A549 (cell line): ENCODE data around the gene KIAA0513. TPM values are rescaled to one million over a fixed set of nuclear protein-coding genes. Genes with fewer than 3 reads are reported as not detected.

ENCODE experiments used
- ATAC-seq, 2 experiments: fragments of 200-7000 bp in 1 of 2; fragments of >200 bp in 1 of 2; cut with Nextera tagmentation in 1 of 2; cut with Tn5 transposase in 1 of 2; 3 replicates each; pipeline versions ENCODE4 v1.8.0 to v1.9.1; 2018 to 2020; ENCODE audit warnings: mild to moderate bottlenecking in 1 of 2, moderate library complexity in 1 of 2
- CTCF ChIA-PET: fragments of 300-600 bp; sonication (Branson Sonifier 250); formaldehyde crosslinking; extraction: SDS; loops from one replicate; lab custom pipeline; 2021; ENCODE audit warnings: antibody characterized with exemption, inconsistent platforms; lab: Yijun Ruan, JAX
- POLR2A ChIA-PET: fragments of 350-600 bp; formaldehyde crosslinking; extraction: SDS; loops from one replicate; lab custom pipeline; 2021; ENCODE audit warnings: antibody characterized with exemption, inconsistent platforms; lab: Yijun Ruan, JAX
- DNase-seq, 2 experiments: peaks; one replicate each; pipeline versions ENCODE4 v3.0.0 to v3.0.0-alpha.2; 2011 to 2016; ENCODE audit warnings: low read depth in 1 of 2, low spot score in 1 of 2
- FAIRE-seq: peaks from 2 replicates; lab custom pipeline; 2011; peaks lifted over from hg19 to GRCh38; lab: Jason Lieb, UNC
- H3K27ac ChIP-seq, 2 experiments: fragments of >200 bp; sonication (Bioruptor Twin); formaldehyde crosslinking; 3 replicates each; pipeline ENCODE4 v1.5.1; 2016 to 2017
- H3K4me1 ChIP-seq: fragments of >200 bp; sonication (Bioruptor Twin); formaldehyde crosslinking; 3 replicates; pipeline ENCODE4 v1.6.1; 2016
- H3K4me2 ChIP-seq: fragments of >200 bp; sonication (Bioruptor Twin); formaldehyde crosslinking; 3 replicates; pipeline ENCODE4 v1.6.1; 2016
- H3K4me3 ChIP-seq: fragments of >200 bp; sonication (Bioruptor Twin); formaldehyde crosslinking; 3 replicates; pipeline ENCODE4 v1.5.1; 2016
- H3K9me3 ChIP-seq: fragments of >200 bp; sonication (Bioruptor Twin); formaldehyde crosslinking; 3 replicates; pipeline ENCODE4 v1.6.1; 2016
- CEBPB ChIP-seq, 2 experiments: fragments of >200 bp in 1 of 2; sonication (Bioruptor Twin) in 1 of 2; formaldehyde crosslinking in 1 of 2; IDR thresholded peaks; 2 replicates each; pipeline ENCODE4 v1.6.1; 2012 to 2016
- CHD2 ChIP-seq: fragments of 150-350 bp; IDR thresholded peaks from 2 replicates; pipeline ENCODE4 v1.6.1; 2014; ENCODE audit warnings: low read length; ENCODE audit not compliant: partially characterized antibody
- CHD4 ChIP-seq: fragments of 200-600 bp; sonication (generic); IDR thresholded peaks from 2 replicates; pipeline ENCODE4 v1.6.1; 2016; ENCODE audit warnings: antibody characterized with exemption, mild to moderate bottlenecking, borderline replicate concordance
- FOSB ChIP-seq: fragments of 250-450 bp; sonication (Bioruptor Pico); IDR thresholded peaks from 2 replicates; pipeline ENCODE4 v1.5.0; 2020; ENCODE audit warnings: mild to moderate bottlenecking, moderate library complexity
- FOSL2 ChIP-seq, 2 experiments: fragments of 450-650 bp in 1 of 2; fragments of >200 bp in 1 of 2; sonication (Bioruptor Twin) in 1 of 2; formaldehyde crosslinking; IDR thresholded peaks; 2 replicates each; pipeline versions ENCODE4 v1.5.0 to v1.6.1; 2016 to 2020; ENCODE audit warnings: mild to moderate bottlenecking in 1 of 2, moderate library complexity in 1 of 2
- HEYL ChIP-seq: fragments of 250-450 bp; sonication (Bioruptor Pico); IDR thresholded peaks from 2 replicates; pipeline ENCODE4 v1.8.0; 2021; ENCODE audit warnings: mild to moderate bottlenecking, moderate library complexity
- HOXB5 ChIP-seq: fragments of 250-450 bp; sonication (Bioruptor Pico); IDR thresholded peaks from 2 replicates; pipeline ENCODE4 v1.5.0; 2020; ENCODE audit warnings: mild to moderate bottlenecking, moderate library complexity
- MAFK ChIP-seq: fragments of 450-650 bp; IDR thresholded peaks from 2 replicates; pipeline ENCODE4 v1.6.1; 2014; ENCODE audit not compliant: partially characterized antibody
- MAX ChIP-seq: IDR thresholded peaks from 2 replicates; pipeline ENCODE4 v1.6.1; 2012
- MAZ ChIP-seq: fragments of 150-350 bp; IDR thresholded peaks from 2 replicates; pipeline ENCODE4 v1.6.1; 2014; ENCODE audit warnings: antibody characterized with exemption, low read depth, low read length, borderline replicate concordance
- NFE2L2 ChIP-seq: fragments of 150-350 bp; conservative IDR thresholded peaks from 2 replicates; pipeline ENCODE4 v1.6.1; 2014; ENCODE audit warnings: low read length
- NR3C1 ChIP-seq: fragments of >200 bp; sonication (Bioruptor Twin); formaldehyde crosslinking; IDR thresholded peaks from 3 replicates; pipeline ENCODE4 v1.6.1; 2017
- PHF8 ChIP-seq: fragments of 200-600 bp; sonication (generic); IDR thresholded peaks from 2 replicates; pipeline ENCODE4 v1.6.1; 2016; ENCODE audit warnings: low read depth, mild to moderate bottlenecking, antibody characterized with exemption, moderate library complexity, borderline replicate concordance
- RAD21 ChIP-seq, 2 experiments: fragments of >200 bp in 1 of 2; sonication (Bioruptor Twin) in 1 of 2; formaldehyde crosslinking in 1 of 2; IDR thresholded peaks in 1 of 2; conservative IDR thresholded peaks in 1 of 2; 2 replicates in 1 of 2; 3 replicates in 1 of 2; pipeline ENCODE4 v1.6.1; 2012 to 2018; ENCODE audit warnings: inconsistent platforms in 1 of 2
- RARB ChIP-seq: fragments of 250-450 bp; sonication (Bioruptor Pico); IDR thresholded peaks from 2 replicates; pipeline ENCODE4 v1.8.0; 2021; ENCODE audit warnings: mild to moderate bottlenecking, moderate library complexity
- RFX5 ChIP-seq: fragments of 450-650 bp; IDR thresholded peaks from 2 replicates; pipeline ENCODE4 v1.7.1; 2014; ENCODE audit warnings: antibody characterized with exemption, mild to moderate bottlenecking, moderate library complexity
- RNF2 ChIP-seq: fragments of 200-600 bp; sonication (generic); IDR thresholded peaks from 2 replicates; pipeline ENCODE4 v1.6.1; 2016; ENCODE audit warnings: low read depth, mild to moderate bottlenecking, antibody characterized with exemption, moderate library complexity, borderline replicate concordance
- TFCP2L1 ChIP-seq: fragments of 250-450 bp; sonication (Bioruptor Pico); IDR thresholded peaks from 2 replicates; pipeline ENCODE4 v1.5.0; 2021; ENCODE audit warnings: mild to moderate bottlenecking
- WGBS: methylation state at CpG from one replicate; pipeline ENCODE4 v1.1.6; 2017; ENCODE audit errors: missing lambda C conversion rate; 5-methylcytosine and 5-hydroxymethylcytosine counted together
- polyA plus RNA-seq, 4 experiments: library from polyadenylated mRNA; depleted of rRNA in 3 of 4; stranded (reverse); fragments of >200 nt; fragmentation: RNase III in 1 of 4; extraction: RNeasy Plus Mini Kit Qiagen cat#74134 plus additional on column Dnase treatment in 1 of 4; gene quantifications; 2 replicates in 3 of 4; 3 replicates in 1 of 4; pipeline ENCODE4 v1.2.3, GENCODE V29; 2011 to 2017
- TF ChIP-seq, protein P1 (sequence below): fragments of >200 bp; sonication (Bioruptor Twin); formaldehyde crosslinking; IDR thresholded peaks from 3 replicates; pipeline ENCODE4 v1.6.1; 2016
- TF ChIP-seq, protein P2 (sequence below): fragments of >200 bp; sonication (Bioruptor Twin); formaldehyde crosslinking; IDR thresholded peaks from 2 replicates; pipeline ENCODE4 v1.6.1; 2016
- TF ChIP-seq, protein P3 (sequence below): fragments of 250-450 bp; sonication (Bioruptor Pico); IDR thresholded peaks from 2 replicates; pipeline ENCODE4 v1.5.0; 2021; ENCODE audit warnings: mild to moderate bottlenecking, moderate library complexity, borderline replicate concordance
- TF ChIP-seq, protein P4 (sequence below): fragments of 450-650 bp; IDR thresholded peaks from 2 replicates; pipeline ENCODE4 v1.6.1; 2014; ENCODE audit warnings: antibody characterized with exemption

Gene KIAA0513
- polyA plus RNA-seq, 2 of the 4 experiments (the other 2 are of a cell fraction): 1.8 TPM

DNA sequence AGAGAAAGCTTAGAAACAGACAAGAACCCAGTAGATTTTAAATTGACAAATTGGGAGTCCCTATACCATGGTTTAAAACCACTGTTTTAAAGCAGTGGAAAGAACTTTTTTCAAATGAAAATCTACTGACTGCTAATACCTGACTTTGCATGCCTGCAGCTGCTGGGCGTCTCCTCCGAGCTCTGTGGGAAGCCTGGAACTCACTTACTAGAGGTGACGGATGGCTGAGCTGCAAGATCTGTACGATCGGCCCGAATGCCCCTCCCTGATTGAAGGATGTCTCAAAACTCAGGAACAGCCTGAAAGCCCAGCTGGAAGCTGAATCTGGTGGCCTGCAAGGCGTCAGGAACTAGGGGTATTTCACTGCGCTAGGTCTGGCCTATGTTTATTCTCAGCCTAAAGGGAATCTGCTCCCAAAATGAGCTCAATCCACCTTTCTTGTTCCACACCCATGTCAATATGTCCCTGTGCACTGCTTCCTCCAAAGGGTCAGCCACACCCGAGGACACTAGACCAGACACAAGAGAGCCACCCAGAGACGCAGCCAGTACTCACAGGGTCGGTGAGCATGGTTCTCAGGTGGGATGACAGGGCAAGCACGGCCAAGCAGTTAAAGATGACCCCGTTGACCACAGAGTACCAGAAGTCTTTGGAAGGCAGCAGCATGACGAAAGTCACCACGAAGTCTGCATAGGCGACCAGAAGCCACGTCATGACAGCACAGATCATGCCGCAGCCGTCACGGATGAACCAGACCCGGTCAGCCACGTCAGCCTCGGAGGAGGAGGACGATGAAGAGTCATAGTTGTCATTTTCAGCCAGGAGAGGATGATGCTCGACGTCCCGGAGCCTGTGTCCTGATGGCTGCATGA, 37.6 kb upstream of the KIAA0513 start:
- WGBS: 91% methylated on average over 27 of the region's 27 CpGs
- Histone ChIP-seq H3K4me3 (no peak overlapping the region), H3K4me2 (no peak overlapping the region)
- CTCF ChIA-PET: interaction anchor here (0.6 to 3.7 kb wide), 12 partner anchors 13 to 299 kb away, joined by 3 to 17 read pairs (median 3); no protein-coding TSS in a partner anchor
- FAIRE-seq (no peak), ATAC-seq (no peak)
- no peak for TF ChIP-seq MAZ
- no peak for TF ChIP-seq RFX5
- TF ChIP-seq, protein P1, sequence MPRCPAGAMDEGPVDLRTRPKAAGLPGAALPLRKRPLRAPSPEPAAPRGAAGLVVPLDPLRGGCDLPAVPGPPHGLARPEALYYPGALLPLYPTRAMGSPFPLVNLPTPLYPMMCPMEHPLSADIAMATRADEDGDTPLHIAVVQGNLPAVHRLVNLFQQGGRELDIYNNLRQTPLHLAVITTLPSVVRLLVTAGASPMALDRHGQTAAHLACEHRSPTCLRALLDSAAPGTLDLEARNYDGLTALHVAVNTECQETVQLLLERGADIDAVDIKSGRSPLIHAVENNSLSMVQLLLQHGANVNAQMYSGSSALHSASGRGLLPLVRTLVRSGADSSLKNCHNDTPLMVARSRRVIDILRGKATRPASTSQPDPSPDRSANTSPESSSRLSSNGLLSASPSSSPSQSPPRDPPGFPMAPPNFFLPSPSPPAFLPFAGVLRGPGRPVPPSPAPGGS: no peak
- TF ChIP-seq NFE2L2: no peak
- TF ChIP-seq HEYL (CRISPR knock-in tag): no peak
- TF ChIP-seq RNF2: no peak
- TF ChIP-seq HOXB5: no peak
- TF ChIP-seq FOSL2 (IDR thresholded peaks at IDR 0.05): no peak
- TF ChIP-seq FOSL2 (CRISPR knock-in tag; IDR thresholded peaks at IDR 0.05): no peak
- TF ChIP-seq, all 56 proteins: peak for 0
- POLR2A ChIA-PET: no interaction called here
- Histone ChIP-seq H3K9me3 (no peaks in the 10 kb centered on the region), H3K4me1 (peaks cover 40% of the 10 kb centered on the region), H3K27ac (no peak overlapping the region)
- no peak for DNase-seq

DNA sequence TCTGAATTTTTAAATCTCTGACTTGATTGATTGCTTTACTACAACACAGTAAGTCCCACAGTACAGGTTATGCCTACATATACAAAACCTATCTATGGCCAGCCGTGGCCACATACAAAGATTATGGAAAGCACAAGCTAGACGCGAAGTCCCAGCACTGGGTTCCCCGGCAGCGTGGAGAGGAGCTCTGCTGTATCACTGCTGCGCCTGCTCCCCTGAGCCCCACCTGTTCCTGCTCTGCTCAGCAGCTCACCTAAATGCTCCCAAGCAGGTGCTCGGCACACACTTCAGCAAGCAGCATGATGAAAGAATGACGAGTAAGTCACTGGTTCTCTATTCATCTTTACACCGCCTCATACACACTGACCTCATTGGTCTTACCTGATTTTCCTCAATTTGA, 36.8 kb upstream of the KIAA0513 start:
- no peak for DNase-seq
- FAIRE-seq: no peak
- ATAC-seq: no peak
- ChIA-PET CTCF (interaction anchor here (0.6 to 3.7 kb wide), 8 partner anchors 14 to 96 kb away, joined by 3 to 17 read pairs (median 3); no protein-coding TSS in a partner anchor), POLR2A (no interaction called here)
- 0 out of 6 replicates have a peak overlapping the region, but pooled peaks of 1 of the 2 experiments have one; percentile 9 for H3K27ac ChIP-seq
- H3K9me3 ChIP-seq: no peaks in the 10 kb centered on the region
- H3K4me1 ChIP-seq: peaks cover 40% of the 10 kb centered on the region
- H3K4me2 ChIP-seq: no peak overlapping the region
- 94% methylated on average over 9 of the region's 9 CpGs for WGBS
- TF ChIP-seq TFCP2L1 (CRISPR knock-in tag) (no peak), HOXB5 (no peak), CHD2 (no peak), FOSB (CRISPR knock-in tag) (no peak), CEBPB (IDR thresholded peaks at IDR 0.05) (no peak), NR3C1 (no peak)
- TF ChIP-seq, protein P2, sequence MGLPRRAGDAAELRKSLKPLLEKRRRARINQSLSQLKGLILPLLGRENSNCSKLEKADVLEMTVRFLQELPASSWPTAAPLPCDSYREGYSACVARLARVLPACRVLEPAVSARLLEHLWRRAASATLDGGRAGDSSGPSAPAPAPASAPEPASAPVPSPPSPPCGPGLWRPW: no peak
- TF ChIP-seq, protein P3, sequence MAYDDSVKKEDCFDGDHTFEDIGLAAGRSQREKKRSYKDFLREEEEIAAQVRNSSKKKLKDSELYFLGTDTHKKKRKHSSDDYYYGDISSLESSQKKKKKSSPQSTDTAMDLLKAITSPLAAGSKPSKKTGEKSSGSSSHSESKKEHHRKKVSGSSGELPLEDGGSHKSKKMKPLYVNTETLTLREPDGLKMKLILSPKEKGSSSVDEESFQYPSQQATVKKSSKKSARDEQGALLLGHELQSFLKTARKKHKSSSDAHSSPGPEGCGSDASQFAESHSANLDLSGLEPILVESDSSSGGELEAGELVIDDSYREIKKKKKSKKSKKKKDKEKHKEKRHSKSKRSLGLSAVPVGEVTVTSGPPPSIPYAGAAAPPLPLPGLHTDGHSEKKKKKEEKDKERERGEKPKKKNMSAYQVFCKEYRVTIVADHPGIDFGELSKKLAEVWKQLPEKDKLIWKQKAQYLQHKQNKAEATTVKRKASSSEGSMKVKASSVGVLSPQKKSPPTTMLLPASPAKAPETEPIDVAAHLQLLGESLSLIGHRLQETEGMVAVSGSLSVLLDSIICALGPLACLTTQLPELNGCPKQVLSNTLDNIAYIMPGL (CRISPR knock-in tag): no peak
- TF ChIP-seq, all 56 proteins: peak for 0
- H3K4me3 ChIP-seq: no peak overlapping the region

DNA sequence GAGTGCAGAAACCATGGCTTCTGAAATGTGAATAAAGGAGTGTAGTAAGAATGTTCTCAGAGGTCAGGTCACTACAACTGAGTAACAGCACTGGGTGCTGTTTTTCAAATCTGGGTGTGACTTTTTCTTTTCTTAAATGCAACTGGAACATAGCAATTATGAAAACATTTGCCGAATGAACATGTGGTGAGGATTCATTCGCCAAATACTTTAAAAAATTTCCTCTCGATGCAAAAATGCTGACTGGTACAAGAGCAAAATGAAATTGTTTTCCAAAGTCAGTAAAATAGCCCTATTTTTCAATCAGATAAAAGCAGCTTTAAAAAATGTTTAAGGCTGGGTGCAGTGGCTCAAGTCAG, 34.9 kb upstream of the KIAA0513 start:
- Histone ChIP-seq H3K9me3 (no peaks in the 10 kb centered on the region), H3K4me1 (peaks cover 43% of the 10 kb centered on the region), H3K4me3 (no peak overlapping the region), H3K27ac (peak overlapping the region; percentile 94 to 96), H3K4me2 (no peak overlapping the region)
- ChIA-PET POLR2A (no interaction called here), CTCF (interaction anchor here (0.9 to 5.3 kb wide), 3 partner anchors 22 to 94 kb away, joined by 3 to 37 read pairs (median 3); no protein-coding TSS in a partner anchor)
- 98% methylated on average over 3 of the region's 3 CpGs for WGBS
- TF ChIP-seq, protein P4, sequence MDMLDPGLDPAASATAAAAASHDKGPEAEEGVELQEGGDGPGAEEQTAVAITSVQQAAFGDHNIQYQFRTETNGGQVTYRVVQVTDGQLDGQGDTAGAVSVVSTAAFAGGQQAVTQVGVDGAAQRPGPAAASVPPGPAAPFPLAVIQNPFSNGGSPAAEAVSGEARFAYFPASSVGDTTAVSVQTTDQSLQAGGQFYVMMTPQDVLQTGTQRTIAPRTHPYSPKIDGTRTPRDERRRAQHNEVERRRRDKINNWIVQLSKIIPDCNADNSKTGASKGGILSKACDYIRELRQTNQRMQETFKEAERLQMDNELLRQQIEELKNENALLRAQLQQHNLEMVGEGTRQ: no peak
- no peak for TF ChIP-seq PHF8
- no peak for TF ChIP-seq CHD4
- TF ChIP-seq, protein P3 (CRISPR knock-in tag): no peak
- no peak for TF ChIP-seq RARB
- no peak for TF ChIP-seq MAX
- peak; percentile 66 for TF ChIP-seq MAFK
- TF ChIP-seq RAD21 (conservative IDR thresholded peaks at IDR 0.05 in 1 of 2, IDR thresholded peaks at IDR 0.05 in 1 of 2): no peak
- FAIRE-seq (no peak), DNase-seq (no peak), ATAC-seq (no peak)
